ENCODE measurements around the gene PAPLN. TPM values are rescaled to one million over a fixed set of nuclear protein-coding genes. Genes with fewer than 3 reads are reported as not detected.

PAPLN gene
- total RNA-seq (2022; extraction: Qiagen RNA extraction) = 6.2 to 9.2 TPM (median 8.8 TPM) in 5 replicates

DNA sequence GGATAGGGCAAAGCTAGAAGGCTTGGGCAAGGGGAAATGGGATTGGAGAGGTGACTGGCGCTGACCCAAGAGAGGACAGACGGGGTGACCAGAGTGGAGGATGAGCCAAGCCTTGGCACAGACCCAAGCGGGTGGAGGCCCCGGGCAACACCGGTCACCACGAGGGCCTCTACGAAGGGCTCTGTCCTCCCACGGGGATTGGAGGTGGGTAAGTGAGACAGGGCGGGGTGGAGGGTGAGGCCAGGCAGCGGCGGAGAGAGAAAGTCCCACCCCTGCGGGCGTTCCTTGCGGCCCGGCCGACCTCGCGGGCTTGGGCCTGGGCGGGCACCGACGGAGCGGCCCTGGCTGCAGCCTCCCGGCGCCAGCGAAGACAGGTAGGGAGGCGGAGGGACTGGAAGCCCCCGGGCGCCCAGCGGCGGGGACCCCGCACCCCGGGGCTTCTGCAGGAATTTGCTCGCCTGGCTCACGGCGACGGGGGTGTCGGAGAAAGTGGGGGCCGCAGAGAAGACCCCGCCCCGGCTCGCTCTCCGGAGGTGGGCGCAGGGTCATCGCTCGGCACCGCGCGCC, at the start of gene PAPLN:
Gene PAPLN (plus strand): TSS at position 288 of the 567 bp plus-strand sequence. CDS start 2,273 bp downstream, outside the sequence.

Other genes starting within 250 kb of the PAPLN start
- gene ZFYVE1, start 210.4 kb upstream of the PAPLN start, total RNA-seq (2022; extraction: Qiagen RNA extraction) = 8.4 to 10.5 TPM (median 9.3 TPM) in 5 replicates
- gene RBM25, start 179.0 kb upstream of the PAPLN start, total RNA-seq (2022; extraction: Qiagen RNA extraction) = 49.4 to 68.2 TPM (median 56.0 TPM) in 5 replicates
- 57.5 to 75.7 TPM (median 59.8 TPM) in 5 replicates for gene PSEN1, start 101.0 kb upstream of the PAPLN start, total RNA-seq (2022; extraction: Qiagen RNA extraction)
- gene NUMB, start 221.0 kb downstream of the PAPLN start, total RNA-seq (2022; extraction: Qiagen RNA extraction) = 34.7 to 44.4 TPM (median 41.1 TPM) in 5 replicates

Measured in A549 treated with CORT108297 at 1 μM for 4 hours (cell line).